HG03196 (cell line): ENCODE data around the gene LIG1.

Source experiments
- ATAC-seq: cut with Tn5 transposase; IDR thresholded peaks from one replicate; pipeline ENCODE4 v1.9.1; 2021; ENCODE audit not compliant: unreplicated experiment

The LIG1 gene

GRCh38 chr19:48182434-48182833 lies 12.3 kb upstream of the LIG1 start:
- ATAC-seq, result no peak

GRCh38 chr19:48181505-48181904 lies 11.4 kb upstream of the LIG1 start:
- no peak for ATAC-seq

- ATAC-seq, result no peak
Measured at GRCh38 chr19:48176226-48176625, 6.1 kb upstream of the LIG1 start.

GRCh38 chr19:48175578-48175977 lies 5.4 kb upstream of the LIG1 start:
- no peak for ATAC-seq

- ATAC-seq, result no peak
Measured at GRCh38 chr19:48174445-48175030, 4.4 kb upstream of the LIG1 start.

GRCh38 chr19:48171710-48172109 lies 1.6 kb upstream of the LIG1 start:
- ATAC-seq, result no peak

GRCh38 chr19:48170817-48171347 lies 738 bp upstream of the LIG1 start:
- no peak for ATAC-seq

GRCh38 chr19:48169578-48169938 lies 586 bp downstream of the LIG1 start:
- ATAC-seq, result peak; percentile 24

- ATAC-seq, result no peak
Measured at GRCh38 chr19:48168689-48169088, 1.5 kb downstream of the LIG1 start.

- ATAC-seq, result no peak
Measured at GRCh38 chr19:48158210-48158790, 11.8 kb downstream of the LIG1 start.

- ATAC-seq, result no peak
Measured at GRCh38 chr19:48154003-48154402, 16.1 kb downstream of the LIG1 start.

- ATAC-seq, result no peak
Measured at GRCh38 chr19:48152551-48152950, 17.6 kb downstream of the LIG1 start.

GRCh38 chr19:48149430-48149829 lies 20.7 kb downstream of the LIG1 start:
- ATAC-seq, result no peak

- no peak for ATAC-seq
Measured at GRCh38 chr19:48148576-48148975, 21.6 kb downstream of the LIG1 start.

GRCh38 chr19:48147597-48148175 lies 22.5 kb downstream of the LIG1 start:
- ATAC-seq, result no peak

GRCh38 chr19:48139053-48139452 lies 31.1 kb downstream of the LIG1 start:
- ATAC-seq, result no peak

- ATAC-seq, result no peak
Measured at GRCh38 chr19:48137411-48137810, 32.7 kb downstream of the LIG1 start.

GRCh38 chr19:48136547-48136946 lies 33.6 kb downstream of the LIG1 start:
- no peak for ATAC-seq

- ATAC-seq, result no peak
Measured at GRCh38 chr19:48135411-48135810, 34.7 kb downstream of the LIG1 start.

- no peak for ATAC-seq
Measured at GRCh38 chr19:48133094-48133493, 37.0 kb downstream of the LIG1 start.

- ATAC-seq, result no peak
Measured at GRCh38 chr19:48127561-48127960, 42.6 kb downstream of the LIG1 start.

GRCh38 chr19:48123907-48124651 lies 46.1 kb downstream of the LIG1 start:
- no peak for ATAC-seq
